NCI-H128 (cell line): ENCODE data around the gene MIOS.

ENCODE experiments used
- DNase-seq: peaks from one replicate; lab custom pipeline; 2025; ENCODE audit not compliant: unreplicated experiment; lab: John Stamatoyannopoulos, UW

MIOS gene

GRCh38 chr7:7566651-7567611 lies at the start of gene MIOS:
TSS of gene MIOS (plus strand) at chr7:7566884. CDS start at chr7:7572476, 5,592 bp downstream.
- peak; percentile 50 for DNase-seq

- no peak for DNase-seq
Measured at GRCh38 chr7:7517754-7518153, 48.9 kb upstream of the MIOS start.

- DNase-seq, result no peak
Measured at GRCh38 chr7:7519056-7519455, 47.6 kb upstream of the MIOS start.

GRCh38 chr7:7519528-7519927 lies 47.2 kb upstream of the MIOS start:
- no peak for DNase-seq

GRCh38 chr7:7521259-7521658 lies 45.4 kb upstream of the MIOS start:
- DNase-seq, result no peak

- DNase-seq, result no peak
Measured at GRCh38 chr7:7522421-7522820, 44.3 kb upstream of the MIOS start.

GRCh38 chr7:7524121-7524520 lies 42.6 kb upstream of the MIOS start:
- DNase-seq, result no peak

GRCh38 chr7:7526006-7526405 lies 40.7 kb upstream of the MIOS start:
- no peak for DNase-seq

- DNase-seq, result no peak
Measured at GRCh38 chr7:7527047-7527446, 39.6 kb upstream of the MIOS start.

- no peak for DNase-seq
Measured at GRCh38 chr7:7529328-7529727, 37.4 kb upstream of the MIOS start.

GRCh38 chr7:7533831-7534430 lies 32.8 kb upstream of the MIOS start:
- DNase-seq, result no peak

- DNase-seq, result no peak
Measured at GRCh38 chr7:7535691-7536090, 31.0 kb upstream of the MIOS start, which contains the start of gene COL28A1. TSS of gene COL28A1 (minus strand) at chr7:7535873. CDS start at chr7:7532875, 2,998 bp downstream.

GRCh38 chr7:7536396-7537019 lies 30.2 kb upstream of the MIOS start:
- DNase-seq, result no peak

GRCh38 chr7:7537711-7538110 lies 29.0 kb upstream of the MIOS start:
- DNase-seq, result no peak

GRCh38 chr7:7539152-7539551 lies 27.5 kb upstream of the MIOS start:
- DNase-seq, result no peak

- DNase-seq, result no peak
Measured at GRCh38 chr7:7539711-7540110, 27.0 kb upstream of the MIOS start.

GRCh38 chr7:7542251-7542835 lies 24.3 kb upstream of the MIOS start:
- no peak for DNase-seq

GRCh38 chr7:7548407-7548806 lies 18.3 kb upstream of the MIOS start:
- no peak for DNase-seq

GRCh38 chr7:7550663-7551062 lies 16.0 kb upstream of the MIOS start:
- no peak for DNase-seq

GRCh38 chr7:7552199-7552598 lies 14.5 kb upstream of the MIOS start:
- no peak for DNase-seq

- DNase-seq, result no peak
Measured at GRCh38 chr7:7553386-7553785, 13.3 kb upstream of the MIOS start.
